HepG2 (cell line): Measurements from ENCODE around the gene PTEN. TPM values are rescaled to one million over a fixed set of nuclear protein-coding genes. Genes with fewer than 3 reads are reported as not detected.
A peak's percentile ranks its signal among the peaks of the same experiment; 100 is the strongest.

Experiments
- ASH2L ChIP-seq: fragments of 300-600, 200-600 bp; sonication (generic); IDR thresholded peaks from 2 replicates; pipeline ENCODE4 v1.7.0; 2017; ENCODE audit warnings: low read depth, mild to moderate bottlenecking, moderate library complexity, mixed read lengths, low read length; ENCODE audit not compliant: insufficient read length
- EP300 ChIP-seq, 3 experiments: sonication (generic) in 1 of 3; formaldehyde crosslinking in 1 of 3; IDR thresholded peaks; 2 replicates each; pipeline versions ENCODE4 v1.5.1 to v1.6.1; 2011 to 2020; ENCODE audit warnings: low read depth in 2 of 3, low read length in 2 of 3, borderline replicate concordance in 1 of 3, improper control_type of control experiment in 1 of 3, mild to moderate bottlenecking in 1 of 3, missing genetic modification reagents in 1 of 3, moderate library complexity in 1 of 3
- FIP1L1 ChIP-seq: fragments of 200-400 bp; formaldehyde crosslinking; IDR thresholded peaks from 2 replicates; pipeline ENCODE4 v1.6.1; 2018; ENCODE audit warnings: low read depth, mild to moderate bottlenecking, low read length, moderate library complexity, borderline replicate concordance; ENCODE audit not compliant: insufficient read depth
- FOXA1 ChIP-seq, 2 experiments: fragments of 450-650 bp in 1 of 2; sonication (generic) in 1 of 2; formaldehyde crosslinking in 1 of 2; IDR thresholded peaks; 2 replicates each; pipeline versions ENCODE4 v1.4.0 to v1.6.1; 2016 to 2020; ENCODE audit warnings: missing genetic modification reagents in 1 of 2
- MAX ChIP-seq: IDR thresholded peaks from 2 replicates; pipeline ENCODE4 v1.6.1; 2012; ENCODE audit warnings: inconsistent platforms
- NONO ChIP-seq, 2 experiments: fragments of 450-650 bp in 1 of 2; sonication (generic) in 1 of 2; formaldehyde crosslinking in 1 of 2; IDR thresholded peaks in 1 of 2; conservative IDR thresholded peaks in 1 of 2; 2 replicates each; pipeline versions ENCODE4 v1.6.1 to v1.8.0; 2017 to 2022; ENCODE audit warnings: mild to moderate bottlenecking in 1 of 2, missing genetic modification reagents in 1 of 2, moderate library complexity in 1 of 2
- RERE ChIP-seq: IDR thresholded peaks from 2 replicates; pipeline ENCODE4 v1.6.1; 2016; ENCODE audit warnings: low read depth, missing genetic modification reagents, missing compliant biosample characterization
- SCMH1 ChIP-seq: sonication (generic); formaldehyde crosslinking; IDR thresholded peaks from 2 replicates; pipeline ENCODE4 v1.9.0; 2021; ENCODE audit warnings: missing genetic modification reagents, mild to moderate bottlenecking, borderline replicate concordance
- TCF7L2 ChIP-seq: IDR thresholded peaks from 2 replicates; pipeline ENCODE4 v1.6.1; 2011; ENCODE audit warnings: mild to moderate bottlenecking, low read depth, low read length, moderate library complexity
- TRIM24 ChIP-seq: sonication (generic); formaldehyde crosslinking; IDR thresholded peaks from 2 replicates; pipeline ENCODE4 v1.8.0; 2022; ENCODE audit warnings: mild to moderate bottlenecking, missing genetic modification reagents
- XBP1 ChIP-seq: sonication (generic); formaldehyde crosslinking; IDR thresholded peaks from 2 replicates; pipeline ENCODE4 v1.5.0; 2020; ENCODE audit warnings: missing genetic modification reagents
- ZFP41 ChIP-seq: sonication (generic); formaldehyde crosslinking; IDR thresholded peaks from 2 replicates; pipeline ENCODE4 v1.4.0; 2020; ENCODE audit warnings: mild to moderate bottlenecking, missing genetic modification reagents, borderline replicate concordance
- ZNF230 ChIP-seq: sonication (generic); formaldehyde crosslinking; IDR thresholded peaks from 2 replicates; pipeline ENCODE4 v1.4.0; 2020; ENCODE audit warnings: mild to moderate bottlenecking, missing genetic modification reagents
- ZNF234 ChIP-seq: sonication (generic); formaldehyde crosslinking; conservative IDR thresholded peaks from 2 replicates; pipeline ENCODE4 v1.5.1; 2020; ENCODE audit warnings: mild to moderate bottlenecking, missing genetic modification reagents
- ZNF337 ChIP-seq: sonication (generic); formaldehyde crosslinking; IDR thresholded peaks from 2 replicates; pipeline ENCODE4 v1.5.1; 2020; ENCODE audit warnings: missing genetic modification reagents, low read depth, mild to moderate bottlenecking, borderline replicate concordance
- ZNF546 ChIP-seq: sonication (generic); formaldehyde crosslinking; conservative IDR thresholded peaks from 2 replicates; pipeline ENCODE4 v1.8.1; 2023; ENCODE audit warnings: mild to moderate bottlenecking, missing genetic modification reagents
- ZNF629 ChIP-seq: sonication (generic); formaldehyde crosslinking; conservative IDR thresholded peaks from 2 replicates; pipeline ENCODE4 v1.5.0; 2020; ENCODE audit warnings: missing genetic modification reagents
- polyA plus RNA-seq, 8 experiments: library from polyadenylated mRNA; depleted of rRNA in 3 of 8; stranded (reverse) in 7 of 8; unstranded in 1 of 8; fragments of >200 nt; fragmentation: Illumina TruSeq in 4 of 8; extraction: Trizol in 4 of 8; gene quantifications; 2 replicates each; pipeline versions ENCODE4 v1.2.1 to v1.2.3, GENCODE V29; 2011 to 2016; ENCODE audit warnings: low read depth in 4 of 8, missing spikeins in 1 of 8, mixed read lengths in 1 of 8; ENCODE audit not compliant: insufficient read depth in 1 of 8
- total RNA-seq, 5 experiments: library from RNA; depleted of rRNA; stranded (reverse); fragments of >200 nt; fragmentation: Illumina TruSeq; extraction: Trizol; gene quantifications; 2 replicates each; pipeline ENCODE4 v1.2.3, GENCODE V29; 2016; ENCODE audit warnings: low read depth in 1 of 5
- TF ChIP-seq, protein P1 (sequence below): sonication (generic); formaldehyde crosslinking; IDR thresholded peaks from 2 replicates; pipeline ENCODE4 v1.9.0; 2021; ENCODE audit warnings: missing genetic modification reagents, borderline replicate concordance
- TF ChIP-seq, protein P2 (sequence below): sonication (generic); formaldehyde crosslinking; IDR thresholded peaks from 2 replicates; pipeline ENCODE4 v1.5.1; 2020; ENCODE audit warnings: missing genetic modification reagents, mild to moderate bottlenecking, borderline replicate concordance

The PTEN gene
- total and polyA plus RNA-seq, 2 of the 13 experiments (the other 11 are each of a cell fraction or from before 2014, with no cell fraction given): 30.3 to 61.3 TPM

GRCh38 chr10:87842220-87842641, 21.2 kb upstream of the PTEN start (continued):
- TF ChIP-seq ASH2L (no peak), TRIM24 (CRISPR knock-in tag) (no peak), ZNF230 (CRISPR knock-in tag) (no peak), ZNF234 (CRISPR knock-in tag) (no peak), ZNF546 (CRISPR knock-in tag) (no peak), EP300 (IDR thresholded peaks at IDR 0.05; ENCODE audit: low read depth in 2 of 2, low read length in 2 of 2) (peak in 1 of 2 experiments; percentile 37; a peak in 1 of 4 replicates), EP300 (CRISPR knock-in tag; IDR thresholded peaks at IDR 0.05; ENCODE audit: borderline replicate concordance) (no peak), FOXA1 (IDR thresholded peaks at IDR 0.05) (no peak), FOXA1 (CRISPR knock-in tag; IDR thresholded peaks at IDR 0.05) (peak; percentile 81), FIP1L1 (no peak), SCMH1 (CRISPR knock-in tag) (no peak), XBP1 (CRISPR knock-in tag) (no peak), TCF7L2 (no peak), NONO (IDR thresholded peaks at IDR 0.05) (no peak), NONO (CRISPR knock-in tag; conservative IDR thresholded peaks at IDR 0.05) (no peak), ZFP41 (CRISPR knock-in tag) (no peak), ZNF629 (CRISPR knock-in tag) (peak; percentile 61), MAX (no peak), ZNF337 (no peak), RERE (CRISPR knock-in tag) (no peak)
- TF ChIP-seq, protein P1, sequence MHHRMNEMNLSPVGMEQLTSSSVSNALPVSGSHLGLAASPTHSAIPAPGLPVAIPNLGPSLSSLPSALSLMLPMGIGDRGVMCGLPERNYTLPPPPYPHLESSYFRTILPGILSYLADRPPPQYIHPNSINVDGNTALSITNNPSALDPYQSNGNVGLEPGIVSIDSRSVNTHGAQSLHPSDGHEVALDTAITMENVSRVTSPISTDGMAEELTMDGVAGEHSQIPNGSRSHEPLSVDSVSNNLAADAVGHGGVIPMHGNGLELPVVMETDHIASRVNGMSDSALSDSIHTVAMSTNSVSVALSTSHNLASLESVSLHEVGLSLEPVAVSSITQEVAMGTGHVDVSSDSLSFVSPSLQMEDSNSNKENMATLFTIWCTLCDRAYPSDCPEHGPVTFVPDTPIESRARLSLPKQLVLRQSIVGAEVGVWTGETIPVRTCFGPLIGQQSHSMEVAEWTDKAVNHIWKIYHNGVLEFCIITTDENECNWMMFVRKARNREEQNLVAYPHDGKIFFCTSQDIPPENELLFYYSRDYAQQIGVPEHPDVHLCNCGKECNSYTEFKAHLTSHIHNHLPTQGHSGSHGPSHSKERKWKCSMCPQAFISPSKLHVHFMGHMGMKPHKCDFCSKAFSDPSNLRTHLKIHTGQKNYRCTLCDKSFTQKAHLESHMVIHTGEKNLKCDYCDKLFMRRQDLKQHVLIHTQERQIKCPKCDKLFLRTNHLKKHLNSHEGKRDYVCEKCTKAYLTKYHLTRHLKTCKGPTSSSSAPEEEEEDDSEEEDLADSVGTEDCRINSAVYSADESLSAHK: no peak
- TF ChIP-seq, protein P2, sequence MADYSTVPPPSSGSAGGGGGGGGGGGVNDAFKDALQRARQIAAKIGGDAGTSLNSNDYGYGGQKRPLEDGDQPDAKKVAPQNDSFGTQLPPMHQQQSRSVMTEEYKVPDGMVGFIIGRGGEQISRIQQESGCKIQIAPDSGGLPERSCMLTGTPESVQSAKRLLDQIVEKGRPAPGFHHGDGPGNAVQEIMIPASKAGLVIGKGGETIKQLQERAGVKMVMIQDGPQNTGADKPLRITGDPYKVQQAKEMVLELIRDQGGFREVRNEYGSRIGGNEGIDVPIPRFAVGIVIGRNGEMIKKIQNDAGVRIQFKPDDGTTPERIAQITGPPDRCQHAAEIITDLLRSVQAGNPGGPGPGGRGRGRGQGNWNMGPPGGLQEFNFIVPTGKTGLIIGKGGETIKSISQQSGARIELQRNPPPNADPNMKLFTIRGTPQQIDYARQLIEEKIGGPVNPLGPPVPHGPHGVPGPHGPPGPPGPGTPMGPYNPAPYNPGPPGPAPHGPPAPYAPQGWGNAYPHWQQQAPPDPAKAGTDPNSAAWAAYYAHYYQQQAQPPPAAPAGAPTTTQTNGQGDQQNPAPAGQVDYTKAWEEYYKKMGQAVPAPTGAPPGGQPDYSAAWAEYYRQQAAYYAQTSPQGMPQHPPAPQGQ (CRISPR knock-in tag): no peak
